22Rv1 (cell line): ENCODE measurements around the gene KLHL29.

ENCODE experiments used
- CTCF ChIP-seq: fragments of 450-650 bp; IDR thresholded peaks from 2 replicates; pipeline ENCODE4 v1.5.1; 2017; ENCODE audit warnings: mild to moderate bottlenecking
- ZFX ChIP-seq: fragments of 450-650 bp; IDR thresholded peaks from 2 replicates; pipeline ENCODE4 v1.6.1; 2017; ENCODE audit warnings: antibody characterized with exemption, borderline replicate concordance

- TF ChIP-seq CTCF (no peak), ZFX (no peak)
These were observed 33.5 kb downstream of the KLHL29 start for GRCh38 chr2:23418461-23418911.
